Neutrophil (primary cell): ENCODE data around the gene GPR162.

Experiments
- H3K27ac ChIP-seq: fragments of 200-600 bp; sonication (generic); 2 replicates; pipeline ENCODE4 v1.5.1; 2016; ENCODE audit warnings: mild to moderate bottlenecking, moderate library complexity
- H3K27me3 ChIP-seq: fragments of 200-600 bp; sonication (generic); 2 replicates; pipeline ENCODE4 v1.6.0; 2016; ENCODE audit warnings: mild to moderate bottlenecking
- H3K36me3 ChIP-seq: fragments of 200-600 bp; sonication (generic); 2 replicates; pipeline ENCODE4 v1.5.1; 2017
- H3K4me1 ChIP-seq, 2 experiments: fragments of 200-600 bp in 1 of 2; sonication (generic) in 1 of 2; 1 replicate in 1 of 2; 2 replicates in 1 of 2; pipeline versions ENCODE4 v1.5.1 to v1.6.1; 2013 to 2016; ENCODE audit warnings: low read depth in 1 of 2, low read length in 1 of 2, mild to moderate bottlenecking in 1 of 2, moderate library complexity in 1 of 2; ENCODE audit not compliant: control insufficient read depth in 1 of 2, insufficient read depth in 1 of 2
- H3K4me3 ChIP-seq, 2 experiments: fragments of 200-600 bp in 1 of 2; sonication (generic) in 1 of 2; 1 replicate in 1 of 2; 2 replicates in 1 of 2; pipeline ENCODE4 v1.5.1; 2013 to 2016; ENCODE audit warnings: low read depth in 1 of 2, low read length in 1 of 2, mild to moderate bottlenecking in 1 of 2, moderate library complexity in 1 of 2
- H3K9me3 ChIP-seq: fragments of 200-600 bp; sonication (generic); 2 replicates; pipeline ENCODE4 v1.5.1; 2016
- TF ChIP-seq, protein P1 (sequence below): fragments of 200-600 bp; sonication (generic); IDR thresholded peaks from 2 replicates; pipeline ENCODE4 v1.5.1; 2016; ENCODE audit warnings: antibody characterized with exemption

GPR162 gene

DNA sequence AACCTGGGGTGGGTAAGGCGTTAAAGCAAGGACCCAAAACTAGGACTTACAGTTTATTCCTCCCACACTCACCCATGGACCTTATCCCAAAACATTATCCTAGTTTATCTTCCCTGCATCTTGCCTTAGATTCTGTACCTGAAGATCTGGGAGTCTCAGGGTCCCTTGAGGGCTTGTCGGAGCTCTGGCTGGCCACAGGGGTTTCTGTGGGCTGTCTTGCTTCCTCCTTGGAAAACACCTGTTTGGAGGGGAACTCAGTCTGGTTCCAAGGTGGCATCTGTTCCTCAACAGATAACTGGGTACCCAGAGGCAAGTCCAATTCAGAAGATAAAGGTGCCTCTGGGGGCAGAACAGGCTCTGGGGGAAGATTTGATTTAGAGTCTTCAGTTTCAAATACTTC is 27.8 kb downstream of the GPR162 start:
- peaks cover 16% of the 10 kb centered on the region for H3K36me3 ChIP-seq
- H3K27me3 ChIP-seq = no peaks in the 10 kb centered on the region
- H3K4me3 ChIP-seq = no peak overlapping the region
- TF ChIP-seq, protein P1, sequence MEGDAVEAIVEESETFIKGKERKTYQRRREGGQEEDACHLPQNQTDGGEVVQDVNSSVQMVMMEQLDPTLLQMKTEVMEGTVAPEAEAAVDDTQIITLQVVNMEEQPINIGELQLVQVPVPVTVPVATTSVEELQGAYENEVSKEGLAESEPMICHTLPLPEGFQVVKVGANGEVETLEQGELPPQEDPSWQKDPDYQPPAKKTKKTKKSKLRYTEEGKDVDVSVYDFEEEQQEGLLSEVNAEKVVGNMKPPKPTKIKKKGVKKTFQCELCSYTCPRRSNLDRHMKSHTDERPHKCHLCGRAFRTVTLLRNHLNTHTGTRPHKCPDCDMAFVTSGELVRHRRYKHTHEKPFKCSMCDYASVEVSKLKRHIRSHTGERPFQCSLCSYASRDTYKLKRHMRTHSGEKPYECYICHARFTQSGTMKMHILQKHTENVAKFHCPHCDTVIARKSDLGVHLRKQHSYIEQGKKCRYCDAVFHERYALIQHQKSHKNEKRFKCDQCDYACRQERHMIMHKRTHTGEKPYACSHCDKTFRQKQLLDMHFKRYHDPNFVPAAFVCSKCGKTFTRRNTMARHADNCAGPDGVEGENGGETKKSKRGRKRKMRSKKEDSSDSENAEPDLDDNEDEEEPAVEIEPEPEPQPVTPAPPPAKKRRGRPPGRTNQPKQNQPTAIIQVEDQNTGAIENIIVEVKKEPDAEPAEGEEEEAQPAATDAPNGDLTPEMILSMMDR = no peak
- H3K27ac ChIP-seq = no peak overlapping the region
- peaks cover 25 to 40% of the 10 kb centered on the region in 2 experiments for H3K4me1 ChIP-seq
- no peaks in the 10 kb centered on the region for H3K9me3 ChIP-seq

DNA sequence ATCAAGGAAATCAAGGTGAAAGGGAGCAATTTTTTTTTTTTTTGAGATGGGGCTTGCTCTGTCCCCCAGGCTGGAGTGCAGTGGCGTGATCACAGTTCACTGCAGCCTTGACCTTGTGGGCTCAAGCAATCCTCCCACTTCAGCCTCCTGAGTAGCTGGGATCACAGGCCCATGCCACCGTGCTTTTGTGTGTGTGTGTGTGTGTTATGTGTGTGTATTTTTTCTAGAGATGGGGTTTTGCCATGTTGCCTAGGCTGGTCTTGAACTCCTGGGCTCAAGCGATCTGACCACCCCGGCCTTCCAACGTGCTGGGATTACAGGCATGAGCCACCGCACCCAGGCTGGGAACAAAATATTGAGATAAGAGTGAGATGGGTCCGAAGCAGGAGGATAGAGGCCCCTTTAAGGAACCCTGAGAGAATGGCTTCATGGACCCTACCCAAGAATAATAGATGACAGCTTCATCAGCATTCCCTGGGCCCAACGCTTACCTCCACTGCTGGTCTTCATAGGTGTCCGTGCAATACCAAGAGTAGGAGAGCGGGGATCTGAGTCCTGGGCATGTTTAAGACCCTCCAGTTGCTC is 28.4 kb downstream of the GPR162 start:
- no peak overlapping the region for H3K27ac ChIP-seq
- no peak overlapping the region for H3K4me3 ChIP-seq
- H3K27me3 ChIP-seq = no peaks in the 10 kb centered on the region
- TF ChIP-seq, protein P1 = no peak
- peaks cover 25 to 40% of the 10 kb centered on the region in 2 experiments for H3K4me1 ChIP-seq
- H3K9me3 ChIP-seq = no peaks in the 10 kb centered on the region
- peaks cover 12% of the 10 kb centered on the region for H3K36me3 ChIP-seq

DNA sequence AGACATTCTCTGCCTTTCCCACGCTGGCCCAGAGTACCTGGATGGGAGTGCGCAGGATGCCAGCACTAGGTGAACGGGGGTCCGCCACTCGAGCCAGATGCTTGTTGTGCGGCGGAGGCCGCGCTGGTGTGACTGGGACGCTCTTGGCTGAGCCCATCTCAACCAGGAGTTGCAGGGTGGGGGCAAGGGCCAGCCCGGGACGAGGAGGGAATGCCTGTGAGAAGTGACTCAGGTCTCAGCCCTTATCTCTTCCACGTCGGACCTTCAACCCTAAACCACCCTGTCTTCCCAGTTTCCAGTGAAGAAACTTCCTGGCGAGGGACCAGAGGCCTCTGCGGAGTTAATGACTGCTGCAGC is 29.2 kb downstream of the GPR162 start:
- Histone ChIP-seq H3K9me3 (no peaks in the 10 kb centered on the region), H3K36me3 (peaks cover 7% of the 10 kb centered on the region), H3K27me3 (no peaks in the 10 kb centered on the region), H3K27ac (peak overlapping the region; percentile 89), H3K4me3 (peak overlapping the region; percentile 95 to 99), H3K4me1 (peaks cover 25 to 40% of the 10 kb centered on the region in 2 experiments)
- TF ChIP-seq, protein P1 = no peak

DNA sequence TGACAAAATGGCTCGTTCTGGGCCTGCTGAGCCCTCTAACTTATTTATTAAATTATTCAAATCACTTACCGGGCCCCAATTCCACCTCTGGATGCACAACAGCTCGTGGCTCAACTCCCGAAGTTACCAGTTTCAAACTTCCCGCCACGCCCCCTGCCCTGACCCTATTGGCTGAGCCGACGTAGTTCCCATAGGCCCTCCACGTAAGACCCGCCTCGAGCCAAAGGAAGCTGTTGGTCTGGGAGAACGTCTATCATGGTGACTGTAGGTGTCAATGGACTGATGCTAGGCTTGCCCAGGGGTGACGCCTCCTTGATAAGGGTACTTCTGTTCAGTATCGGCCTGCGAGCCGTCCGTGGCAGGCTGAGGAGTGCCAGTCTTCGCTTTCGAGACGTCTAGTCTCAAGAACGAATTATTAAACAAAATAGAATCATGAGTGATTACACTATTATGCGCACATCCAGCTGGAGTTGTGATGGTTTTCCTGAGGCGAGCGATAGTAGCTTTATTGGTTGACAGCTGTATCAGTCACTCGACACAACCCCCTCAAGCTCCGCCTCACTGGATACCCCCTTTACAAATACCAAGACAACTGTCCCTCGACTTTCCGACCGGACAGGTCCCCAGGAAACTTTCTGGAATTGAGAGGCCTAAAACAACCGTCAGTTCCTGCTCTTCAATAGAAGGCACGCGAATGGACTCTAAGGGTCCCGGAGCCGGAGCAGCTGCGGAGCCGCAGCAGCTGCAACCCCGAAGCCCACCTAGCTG is 29.7 kb downstream of the GPR162 start, which contains the start of gene CDCA3:
Gene CDCA3 (minus strand): TSS at position 134 of the 768 bp plus-strand sequence. CDS start 334 bp downstream, outside the sequence.
- H3K4me1 ChIP-seq = peaks cover 25 to 40% of the 10 kb centered on the region in 2 experiments
- peak within 1 kb of the TSS; percentile 95 to 99 for H3K4me3 ChIP-seq
- peak within 1 kb of the TSS; percentile 89 for H3K27ac ChIP-seq
- H3K27me3 ChIP-seq = no peaks in the 10 kb centered on the region
- no peaks in the 10 kb centered on the region for H3K9me3 ChIP-seq
- TF ChIP-seq, protein P1 = no peak
- peaks cover 12% of the 10 kb centered on the region for H3K36me3 ChIP-seq

DNA sequence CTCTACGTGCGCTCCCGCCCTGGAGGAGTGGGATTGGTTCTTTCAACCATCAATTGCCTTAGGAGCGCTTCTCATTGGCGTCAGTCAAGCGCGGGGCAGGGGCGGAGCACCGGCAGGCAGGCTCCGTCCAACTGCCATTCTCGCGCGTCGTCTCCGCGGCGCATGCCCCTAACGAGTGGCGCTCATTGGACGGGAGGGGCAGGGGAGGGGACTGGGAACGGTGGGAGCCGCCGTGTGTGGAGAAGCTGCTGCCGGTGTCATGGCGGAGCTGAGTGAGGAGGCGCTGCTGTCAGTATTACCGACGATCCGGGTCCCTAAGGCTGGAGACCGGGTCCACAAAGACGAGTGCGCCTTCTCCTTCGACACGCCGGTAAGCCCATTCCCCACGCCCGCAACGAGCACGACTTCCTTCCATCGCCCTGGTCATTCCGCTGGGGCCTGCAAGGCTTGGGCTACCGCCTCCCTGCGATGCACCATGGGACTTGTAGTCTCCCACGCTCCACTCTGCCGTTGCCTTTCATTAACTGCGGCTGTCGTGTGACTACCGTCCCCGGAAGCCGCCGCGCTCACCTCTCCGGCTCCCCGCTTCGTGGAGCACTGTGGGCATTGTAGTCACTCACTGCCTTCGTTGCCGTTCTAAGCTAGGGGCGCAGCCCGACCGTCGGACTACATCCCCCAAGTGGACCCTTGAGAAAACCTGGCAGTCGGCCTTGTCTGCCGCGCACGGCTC is 30.5 kb downstream of the GPR162 start, which contains the start of gene USP5:
Gene USP5 (plus strand): TSS at position 230 of the 730 bp plus-strand sequence. CDS start 30 bp downstream, at position 260.
- TF ChIP-seq, protein P1 = peak; percentile 57
- peaks cover 25 to 33% of the 10 kb centered on the region in 2 experiments for H3K4me1 ChIP-seq
- H3K9me3 ChIP-seq = no peaks in the 10 kb centered on the region
- peaks cover 17% of the 10 kb centered on the region for H3K36me3 ChIP-seq
- H3K27ac ChIP-seq = peak within 1 kb of the TSS; percentile 89
- H3K27me3 ChIP-seq = no peaks in the 10 kb centered on the region
- H3K4me3 ChIP-seq = peak within 1 kb of the TSS; percentile 95 to 99
